HepG2 (cell line): ENCODE data around the gene LSM14B. TPM values are rescaled to one million over a fixed set of nuclear protein-coding genes. Genes with fewer than 3 reads are reported as not detected.
A peak's percentile ranks its signal among the peaks of the same experiment; 100 is the strongest.
"Not testable (repeated sequence)": the region's sequence is repeated elsewhere in the genome, so short reads cannot be mapped to it uniquely, and the experiment has no call there.

Source experiments
- ATAC-seq: fragments of 200-7000 bp; cut with Tn5 transposase; 3 replicates; pipeline ENCODE4 v1.9.1; 2020; ENCODE audit warnings: mild to moderate bottlenecking, moderate library complexity
- BruUV-seq: library from RNA; stranded (reverse); fragments of 400-500 nt; replicated peaks from 2 replicates; lab custom pipeline; 2021; lab: Mats Ljungman, UMichigan
- CTCF ChIA-PET: fragments of 300-600 bp; formaldehyde crosslinking; extraction: SDS; loops from one replicate; lab custom pipeline; 2021; ENCODE audit warnings: low total read pairs, inconsistent platforms, low intra/inter-chr PET ratio; lab: Yijun Ruan, JAX
- POLR2A ChIA-PET: fragments of 350-600 bp; sonication (Branson Sonifier 250); formaldehyde crosslinking; loops from one replicate; lab custom pipeline; 2020; ENCODE audit warnings: antibody characterized with exemption, inconsistent platforms; lab: Yijun Ruan, JAX
- DNase-seq: peaks from one replicate; pipeline ENCODE4 v3.0.0-alpha.2; 2015; ENCODE audit warnings: low spot score
- FAIRE-seq: peaks from 3 replicates; lab custom pipeline; 2011; peaks lifted over from hg19 to GRCh38; lab: Jason Lieb, UNC
- H2AFZ ChIP-seq: one replicate; pipeline ENCODE4 v1.6.1; 2011; ENCODE audit warnings: low read length, inconsistent platforms
- H3K27ac ChIP-seq: fragments of 300-600 bp; 3 replicates; pipeline ENCODE4 v1.8.0; 2011; ENCODE audit warnings: mixed run types, mild to moderate bottlenecking, mixed read lengths, low read length, inconsistent platforms; ENCODE audit not compliant: insufficient read depth; ENCODE audit errors: extremely low read length
- H3K27me3 ChIP-seq, 2 experiments: fragments of 200-600 bp in 1 of 2; 2 replicates in 1 of 2; 3 replicates in 1 of 2; pipeline versions ENCODE4 v1.6.0 to v1.8.0; 2011; ENCODE audit warnings: low read length in 2 of 2, mild to moderate bottlenecking in 2 of 2, moderate library complexity in 2 of 2, inconsistent platforms in 1 of 2; ENCODE audit not compliant: insufficient read depth in 2 of 2, control insufficient read depth in 1 of 2
- H3K36me3 ChIP-seq, 2 experiments: fragments of 200-600 bp in 1 of 2; replicated peaks in 1 of 2; 2 replicates in 1 of 2; 3 replicates in 1 of 2; pipeline versions ENCODE4 v1.5.1 to v1.8.0; 2011; ENCODE audit warnings: low read length in 2 of 2, inconsistent platforms in 1 of 2; ENCODE audit not compliant: insufficient read depth in 2 of 2, control insufficient read depth in 1 of 2
- H3K4me1 ChIP-seq: 2 replicates; pipeline ENCODE4 v1.5.1; 2012; ENCODE audit warnings: low read length, inconsistent platforms; ENCODE audit not compliant: insufficient read depth
- H3K4me2 ChIP-seq: 2 replicates; pipeline ENCODE4 v1.6.0; 2011; ENCODE audit warnings: low read depth, low read length, inconsistent platforms
- H3K4me3 ChIP-seq, 3 experiments: fragments of 200-600 bp in 1 of 3; sonication (generic), shearing (Covaris generic) in 1 of 3; replicated peaks in 1 of 3; 2 replicates each; pipeline ENCODE4 v1.5.1; 2011 to 2016; ENCODE audit warnings: low read length in 3 of 3, inconsistent platforms in 2 of 3, low read depth in 2 of 3, mild to moderate bottlenecking in 2 of 3, control low read depth in 1 of 3, mixed read lengths in 1 of 3; ENCODE audit not compliant: insufficient read depth in 1 of 3
- H3K79me2 ChIP-seq: one replicate; pipeline ENCODE4 v1.6.1; 2011; ENCODE audit warnings: low read length, inconsistent platforms; ENCODE audit not compliant: insufficient read depth
- H3K9ac ChIP-seq: 2 replicates; pipeline ENCODE4 v1.6.0; 2011; ENCODE audit warnings: mild to moderate bottlenecking, low read depth, low read length, inconsistent platforms; ENCODE audit not compliant: insufficient read depth
- H3K9me3 ChIP-seq: 2 replicates; pipeline ENCODE4 v1.5.1; 2012; ENCODE audit warnings: mild to moderate bottlenecking, low read length
- H4K20me1 ChIP-seq: 2 replicates; pipeline ENCODE4 v1.6.0; 2011; ENCODE audit warnings: inconsistent platforms, mild to moderate bottlenecking, low read length, moderate library complexity; ENCODE audit not compliant: insufficient read depth
- ATF6 ChIP-seq: sonication (generic); formaldehyde crosslinking; conservative IDR thresholded peaks from 2 replicates; pipeline ENCODE4 v1.4.0; 2020; ENCODE audit warnings: missing genetic modification reagents
- E2F1 ChIP-seq: sonication (generic); formaldehyde crosslinking; IDR thresholded peaks from 2 replicates; pipeline ENCODE4 v1.5.0; 2020; ENCODE audit warnings: missing genetic modification reagents
- ESRRA ChIP-seq: sonication (generic); formaldehyde crosslinking; IDR thresholded peaks from 2 replicates; pipeline ENCODE4 v1.5.1; 2020; ENCODE audit warnings: mild to moderate bottlenecking, low read depth, missing genetic modification reagents
- FOXK2 ChIP-seq: fragments of 450-650 bp; IDR thresholded peaks from 2 replicates; pipeline ENCODE4 v1.6.1; 2016
- FOXM1 ChIP-seq: sonication (generic); formaldehyde crosslinking; IDR thresholded peaks from 2 replicates; pipeline ENCODE4 v1.5.0; 2020; ENCODE audit warnings: missing genetic modification reagents
- MEIS1 ChIP-seq: sonication (generic); formaldehyde crosslinking; IDR thresholded peaks from 2 replicates; pipeline ENCODE4 v1.9.0; 2021; ENCODE audit warnings: mild to moderate bottlenecking, missing genetic modification reagents, moderate library complexity, borderline replicate concordance
- NRL ChIP-seq: sonication (generic); formaldehyde crosslinking; IDR thresholded peaks from 2 replicates; pipeline ENCODE4 v1.5.0; 2020; ENCODE audit warnings: missing genetic modification reagents, mild to moderate bottlenecking, moderate library complexity, borderline replicate concordance
- RELA ChIP-seq: sonication (generic); formaldehyde crosslinking; IDR thresholded peaks from 2 replicates; pipeline ENCODE4 v1.4.0; 2020; ENCODE audit warnings: missing genetic modification reagents
- ZNF121 ChIP-seq: sonication (generic); formaldehyde crosslinking; IDR thresholded peaks from 2 replicates; pipeline ENCODE4 v1.5.0; 2020; ENCODE audit warnings: mild to moderate bottlenecking, missing genetic modification reagents
- ZNF557 ChIP-seq: sonication (generic); formaldehyde crosslinking; IDR thresholded peaks from 2 replicates; pipeline ENCODE4 v1.4.0; 2020; ENCODE audit warnings: missing genetic modification reagents
- ZNF746 ChIP-seq: sonication (generic); formaldehyde crosslinking; IDR thresholded peaks from 2 replicates; pipeline ENCODE4 v1.8.0; 2022; ENCODE audit warnings: mild to moderate bottlenecking, missing genetic modification reagents
- ZSCAN25 ChIP-seq: sonication (generic); formaldehyde crosslinking; IDR thresholded peaks from 2 replicates; pipeline ENCODE4 v1.8.0; 2022; ENCODE audit warnings: mild to moderate bottlenecking, missing genetic modification reagents
- WGBS: methylation state at CpG from one replicate; pipeline ENCODE4 v1.1.6; 2017; ENCODE audit warnings: low lambda C conversion rate; 5-methylcytosine and 5-hydroxymethylcytosine counted together
- in situ Hi-C: cut with HindIII; loops from 2 replicates; pipeline ENCODE4 v1.10.0; 2017; ENCODE audit warnings: low pct_unique_long_range_greater_than_20kb; ENCODE audit not compliant: extremely low pct_ligation_motif_present
- intact Hi-C: fragments of 100-400 bp; cut with micrococcal nuclease; formaldehyde crosslinking; loops from one replicate; pipeline ENCODE4 v1.10.0; 2022; ENCODE audit not compliant: unreplicated experiment
- polyA plus RNA-seq, 8 experiments: library from polyadenylated mRNA; depleted of rRNA in 3 of 8; stranded (reverse) in 7 of 8; unstranded in 1 of 8; fragments of >200 nt; fragmentation: Illumina TruSeq in 4 of 8; extraction: Trizol in 4 of 8; gene quantifications; 2 replicates each; pipeline versions ENCODE4 v1.2.1 to v1.2.3, GENCODE V29; 2011 to 2016; ENCODE audit warnings: low read depth in 4 of 8, missing spikeins in 1 of 8, mixed read lengths in 1 of 8; ENCODE audit not compliant: insufficient read depth in 1 of 8
- total RNA-seq, 5 experiments: library from RNA; depleted of rRNA; stranded (reverse); fragments of >200 nt; fragmentation: Illumina TruSeq; extraction: Trizol; gene quantifications; 2 replicates each; pipeline ENCODE4 v1.2.3, GENCODE V29; 2016; ENCODE audit warnings: low read depth in 1 of 5
- TF ChIP-seq, protein P1 (sequence below): sonication (generic); formaldehyde crosslinking; IDR thresholded peaks from 2 replicates; pipeline ENCODE4 v1.5.0; 2020; ENCODE audit warnings: missing genetic modification reagents, mild to moderate bottlenecking, borderline replicate concordance

LSM14B gene
- total and polyA plus RNA-seq, 2 of the 13 experiments (the other 11 are each of a cell fraction or from before 2014, with no cell fraction given): 43.3 to 79.2 TPM

- TF ChIP-seq ZSCAN25 (CRISPR knock-in tag) (peak; percentile 33; the same call in 1 of the 2 replicates), ZNF121 (CRISPR knock-in tag) (0 out of 2 replicates have a peak, but pooled peaks have one; percentile 19)
- TF ChIP-seq, all 625 proteins: peak for 10
These were observed 39.0 kb upstream of the LSM14B start (continued) for GRCh38 chr20:62083312-62083711.

- H3K4me1 ChIP-seq: peaks cover 13% of the 10 kb centered on the region
- H3K36me3 ChIP-seq, DNase-seq, in situ Hi-C loops, H3K4me2 ChIP-seq, FAIRE-seq, ATAC-seq, CTCF ChIA-PET, H3K9ac ChIP-seq, H3K9me3 ChIP-seq, BruUV-seq, H2AFZ ChIP-seq, POLR2A ChIA-PET, H3K79me2 ChIP-seq, intact Hi-C loops, H3K4me3 ChIP-seq, H3K27ac ChIP-seq, H4K20me1 ChIP-seq: not testable (repeated sequence)
- H3K27me3 ChIP-seq: peaks cover 8 to 53% of the 10 kb centered on the region in 2 experiments; a peak in 3 of 5 replicates
- WGBS: 69% methylated on average over 9 of the region's 9 CpGs
These were observed 38.1 kb upstream of the LSM14B start for GRCh38 chr20:62084224-62084623.

- Histone ChIP-seq H2AFZ (no peak overlapping the region), H3K9ac (no peak overlapping the region), H3K4me1 (peaks cover 13% of the 10 kb centered on the region), H3K36me3 (no peaks in the 10 kb centered on the region), H3K4me2 (no peak overlapping the region), H3K79me2 (no peaks in the 10 kb centered on the region), H3K27me3 (peaks cover 8 to 48% of the 10 kb centered on the region in 2 experiments; a peak in 3 of 5 replicates), H3K4me3 (no peak overlapping the region), H4K20me1 (no peaks in the 10 kb centered on the region), H3K27ac (no peak overlapping the region), H3K9me3 (no peaks in the 10 kb centered on the region)
- ATAC-seq (0 out of 3 replicates have a peak, but pooled peaks have one; percentile 13), FAIRE-seq (no peak), DNase-seq (no peak)
- ChIA-PET POLR2A (interaction anchor here (1.7 kb wide), 1 partner anchor 18 kb away, joined by 8 read pairs; no protein-coding TSS in a partner anchor), CTCF (no interaction called here)
- intact Hi-C loops: no loop called here
- in situ Hi-C loops: no loop called here
- 34% methylated on average over 9 of the region's 9 CpGs for WGBS
- BruUV-seq: no TSS peak
- TF ChIP-seq E2F1 (CRISPR knock-in tag) (no peak), NRL (CRISPR knock-in tag) (no peak), FOXK2 (no peak), ZNF746 (CRISPR knock-in tag) (no peak), ZNF557 (no peak), RELA (CRISPR knock-in tag) (no peak), FOXM1 (CRISPR knock-in tag) (no peak), ESRRA (CRISPR knock-in tag) (no peak), MEIS1 (CRISPR knock-in tag) (no peak), ATF6 (CRISPR knock-in tag) (no peak)
- TF ChIP-seq, protein P1, sequence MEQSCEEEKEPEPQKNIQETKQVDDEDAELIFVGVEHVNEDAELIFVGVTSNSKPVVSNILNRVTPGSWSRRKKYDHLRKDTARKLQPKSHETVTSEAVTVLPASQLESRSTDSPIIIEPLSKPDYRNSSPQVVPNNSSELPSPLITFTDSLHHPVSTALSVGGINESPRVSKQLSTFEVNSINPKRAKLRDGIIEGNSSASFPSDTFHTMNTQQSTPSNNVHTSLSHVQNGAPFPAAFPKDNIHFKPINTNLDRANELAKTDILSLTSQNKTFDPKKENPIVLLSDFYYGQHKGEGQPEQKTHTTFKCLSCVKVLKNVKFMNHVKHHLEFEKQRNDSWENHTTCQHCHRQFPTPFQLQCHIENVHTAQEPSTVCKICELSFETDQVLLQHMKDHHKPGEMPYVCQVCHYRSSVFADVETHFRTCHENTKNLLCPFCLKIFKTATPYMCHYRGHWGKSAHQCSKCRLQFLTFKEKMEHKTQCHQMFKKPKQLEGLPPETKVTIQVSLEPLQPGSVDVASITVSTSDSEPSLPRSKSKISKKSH (CRISPR knock-in tag): no peak
These were observed 37.1 kb upstream of the LSM14B start for GRCh38 chr20:62085206-62085605.
